Lower leg skin (tissue), 3 donors: Measurements from ENCODE around the gene TLR1.

ENCODE experiments used
- POLR2A ChIP-seq, 2 donors: fragments of 450-650 bp; IDR thresholded peaks; one replicate each; pipeline ENCODE4 v1.6.1; 2016 to 2017; ENCODE audit warnings: antibody characterized with exemption in 2 of 2, mild to moderate bottlenecking in 1 of 2, moderate library complexity in 1 of 2
- TF ChIP-seq, protein P1 (sequence below), 3 donors: fragments of 450-650 bp; IDR thresholded peaks; one replicate each; pipeline ENCODE4 v1.5.1; 2016; ENCODE audit warnings: antibody characterized with exemption in 3 of 3, mild to moderate bottlenecking in 3 of 3, moderate library complexity in 2 of 3

DNA sequence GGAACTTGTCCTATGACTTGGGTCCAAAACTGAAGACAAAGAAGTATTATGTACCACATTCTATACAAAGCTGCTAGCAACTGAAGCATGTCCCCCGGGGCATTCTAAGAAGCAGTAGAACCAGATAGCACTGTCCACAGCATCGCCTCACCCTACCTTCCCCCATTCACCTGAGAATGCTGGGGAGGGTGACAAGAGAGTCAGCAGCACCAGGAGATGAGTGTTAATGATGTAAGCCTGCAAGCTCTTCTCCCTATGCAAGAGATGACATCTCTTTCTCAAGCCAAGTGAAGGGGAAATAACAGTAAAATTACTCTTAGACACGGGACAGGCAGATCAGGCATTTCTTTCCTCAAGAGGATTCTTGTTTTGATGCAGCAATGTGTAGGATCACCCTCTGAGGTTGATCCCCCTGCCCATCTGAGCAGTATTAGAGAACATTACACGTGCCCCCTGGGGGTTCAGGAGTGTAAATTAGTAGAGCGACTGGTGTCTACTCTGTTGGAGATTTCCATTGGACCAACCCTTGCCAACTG is 13.9 kb upstream of the TLR1 start:
- TF ChIP-seq, protein P1, sequence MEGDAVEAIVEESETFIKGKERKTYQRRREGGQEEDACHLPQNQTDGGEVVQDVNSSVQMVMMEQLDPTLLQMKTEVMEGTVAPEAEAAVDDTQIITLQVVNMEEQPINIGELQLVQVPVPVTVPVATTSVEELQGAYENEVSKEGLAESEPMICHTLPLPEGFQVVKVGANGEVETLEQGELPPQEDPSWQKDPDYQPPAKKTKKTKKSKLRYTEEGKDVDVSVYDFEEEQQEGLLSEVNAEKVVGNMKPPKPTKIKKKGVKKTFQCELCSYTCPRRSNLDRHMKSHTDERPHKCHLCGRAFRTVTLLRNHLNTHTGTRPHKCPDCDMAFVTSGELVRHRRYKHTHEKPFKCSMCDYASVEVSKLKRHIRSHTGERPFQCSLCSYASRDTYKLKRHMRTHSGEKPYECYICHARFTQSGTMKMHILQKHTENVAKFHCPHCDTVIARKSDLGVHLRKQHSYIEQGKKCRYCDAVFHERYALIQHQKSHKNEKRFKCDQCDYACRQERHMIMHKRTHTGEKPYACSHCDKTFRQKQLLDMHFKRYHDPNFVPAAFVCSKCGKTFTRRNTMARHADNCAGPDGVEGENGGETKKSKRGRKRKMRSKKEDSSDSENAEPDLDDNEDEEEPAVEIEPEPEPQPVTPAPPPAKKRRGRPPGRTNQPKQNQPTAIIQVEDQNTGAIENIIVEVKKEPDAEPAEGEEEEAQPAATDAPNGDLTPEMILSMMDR (IDR thresholded peaks at IDR 0.05): no peak
- no peak for TF ChIP-seq POLR2A (IDR thresholded peaks at IDR 0.05)
